Measurements from ENCODE around the gene LYPD8.

DNA sequence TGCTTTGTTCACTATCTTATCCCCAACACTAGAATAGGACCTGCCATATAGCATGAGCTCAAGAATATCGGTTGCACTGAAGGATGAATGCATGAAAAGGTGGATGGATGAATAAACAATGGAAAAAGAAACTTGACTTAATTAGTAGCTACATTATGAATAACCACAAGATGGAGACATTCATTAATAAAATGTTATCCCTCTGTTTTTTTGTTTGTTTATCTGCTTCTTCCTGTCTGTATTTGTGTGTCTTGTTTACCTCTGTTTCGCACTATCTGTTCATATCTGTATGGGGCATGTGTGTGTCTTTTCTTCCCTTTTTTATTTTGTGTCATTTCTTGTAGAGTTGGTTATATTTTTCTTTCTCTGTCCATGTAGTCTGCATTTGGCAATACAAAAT lies 51.9 kb downstream of the LYPD8 start:
- TF ChIP-seq, protein P1, sequence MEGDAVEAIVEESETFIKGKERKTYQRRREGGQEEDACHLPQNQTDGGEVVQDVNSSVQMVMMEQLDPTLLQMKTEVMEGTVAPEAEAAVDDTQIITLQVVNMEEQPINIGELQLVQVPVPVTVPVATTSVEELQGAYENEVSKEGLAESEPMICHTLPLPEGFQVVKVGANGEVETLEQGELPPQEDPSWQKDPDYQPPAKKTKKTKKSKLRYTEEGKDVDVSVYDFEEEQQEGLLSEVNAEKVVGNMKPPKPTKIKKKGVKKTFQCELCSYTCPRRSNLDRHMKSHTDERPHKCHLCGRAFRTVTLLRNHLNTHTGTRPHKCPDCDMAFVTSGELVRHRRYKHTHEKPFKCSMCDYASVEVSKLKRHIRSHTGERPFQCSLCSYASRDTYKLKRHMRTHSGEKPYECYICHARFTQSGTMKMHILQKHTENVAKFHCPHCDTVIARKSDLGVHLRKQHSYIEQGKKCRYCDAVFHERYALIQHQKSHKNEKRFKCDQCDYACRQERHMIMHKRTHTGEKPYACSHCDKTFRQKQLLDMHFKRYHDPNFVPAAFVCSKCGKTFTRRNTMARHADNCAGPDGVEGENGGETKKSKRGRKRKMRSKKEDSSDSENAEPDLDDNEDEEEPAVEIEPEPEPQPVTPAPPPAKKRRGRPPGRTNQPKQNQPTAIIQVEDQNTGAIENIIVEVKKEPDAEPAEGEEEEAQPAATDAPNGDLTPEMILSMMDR (IDR thresholded peaks at IDR 0.05), result no peak
- no peak for TF ChIP-seq POLR2A (IDR thresholded peaks at IDR 0.05)
- no peak for TF ChIP-seq EP300 (IDR thresholded peaks at IDR 0.05)
